Posterior cingulate gyrus (tissue), 11 donors: ENCODE measurements around the gene HOXC11.

ENCODE experiments used
- DNase-seq, 10 donors: peaks; one replicate each; pipeline versions ENCODE4 v3.0.0 to v3.0.0-alpha.2; 2020 to 2021; ENCODE audit warnings: mixed read lengths in 3 of 10
- intact Hi-C: fragments of 100-400 bp; cut with DNase I; formaldehyde crosslinking; loops from one replicate; pipeline ENCODE4 v1.15.1; 2023

HOXC11 gene

DNA sequence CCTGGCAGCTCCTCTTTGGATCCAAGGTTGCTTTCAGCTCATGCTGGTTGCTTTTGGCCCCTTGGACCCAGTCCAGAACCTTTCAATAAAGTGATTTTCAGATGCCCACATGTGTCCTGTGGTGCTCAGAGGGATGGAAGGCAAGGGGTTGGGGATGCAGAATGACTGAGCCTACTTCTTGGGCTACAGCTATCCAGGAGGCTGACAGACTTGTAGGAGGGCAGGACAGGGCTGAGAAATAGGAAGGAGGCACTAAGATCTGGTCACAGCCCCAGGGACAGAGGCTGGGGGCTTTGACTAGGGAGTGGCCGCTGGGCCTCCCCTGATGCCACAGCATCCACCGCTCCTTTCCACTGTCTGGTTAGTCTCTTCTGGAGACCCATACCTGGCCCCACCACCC is 1.2 kb upstream of the HOXC11 start:
- peak in 2 of 10 donors; percentile 5 to 8 for DNase-seq
- intact Hi-C loops, result no loop called here

DNA sequence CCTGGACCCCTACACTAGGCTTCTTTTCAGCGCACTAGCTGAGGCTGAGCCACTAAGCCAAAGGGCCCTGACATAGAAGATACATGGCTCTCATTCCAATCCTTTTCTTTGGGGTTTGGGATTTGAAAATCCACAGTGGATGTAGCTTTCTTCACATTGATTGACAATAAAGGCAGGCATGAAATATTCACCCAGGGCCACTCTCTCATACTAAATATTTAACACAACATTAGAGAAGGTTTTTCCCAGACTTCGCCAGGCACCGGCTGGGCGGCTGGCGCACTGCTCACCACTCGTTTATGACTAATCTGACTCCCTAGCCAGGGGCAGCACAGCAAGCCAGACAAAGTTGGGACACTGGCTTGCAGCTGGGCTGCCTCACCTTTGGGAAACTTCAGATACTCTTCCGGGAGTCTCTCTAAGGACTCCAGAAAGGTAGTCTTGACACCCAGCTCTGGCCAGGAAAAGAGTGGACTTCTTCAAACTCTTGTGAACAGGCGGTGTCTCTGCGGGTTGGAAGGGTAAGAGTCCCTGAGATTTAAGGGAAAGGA is 699 bp upstream of the HOXC11 start:
- intact Hi-C loops, result no loop called here

GRCh38 chr12:53973236-53974042 is 513 bp downstream of the HOXC11 start:
- DNase-seq, result peak in 3 of 10 donors; percentile 47 to 76 (median 58)

More for the DNA sequence above, 699 bp upstream of the HOXC11 start:
- peak in 3 of 10 donors; percentile 5 to 48 (median 19) for DNase-seq

DNA sequence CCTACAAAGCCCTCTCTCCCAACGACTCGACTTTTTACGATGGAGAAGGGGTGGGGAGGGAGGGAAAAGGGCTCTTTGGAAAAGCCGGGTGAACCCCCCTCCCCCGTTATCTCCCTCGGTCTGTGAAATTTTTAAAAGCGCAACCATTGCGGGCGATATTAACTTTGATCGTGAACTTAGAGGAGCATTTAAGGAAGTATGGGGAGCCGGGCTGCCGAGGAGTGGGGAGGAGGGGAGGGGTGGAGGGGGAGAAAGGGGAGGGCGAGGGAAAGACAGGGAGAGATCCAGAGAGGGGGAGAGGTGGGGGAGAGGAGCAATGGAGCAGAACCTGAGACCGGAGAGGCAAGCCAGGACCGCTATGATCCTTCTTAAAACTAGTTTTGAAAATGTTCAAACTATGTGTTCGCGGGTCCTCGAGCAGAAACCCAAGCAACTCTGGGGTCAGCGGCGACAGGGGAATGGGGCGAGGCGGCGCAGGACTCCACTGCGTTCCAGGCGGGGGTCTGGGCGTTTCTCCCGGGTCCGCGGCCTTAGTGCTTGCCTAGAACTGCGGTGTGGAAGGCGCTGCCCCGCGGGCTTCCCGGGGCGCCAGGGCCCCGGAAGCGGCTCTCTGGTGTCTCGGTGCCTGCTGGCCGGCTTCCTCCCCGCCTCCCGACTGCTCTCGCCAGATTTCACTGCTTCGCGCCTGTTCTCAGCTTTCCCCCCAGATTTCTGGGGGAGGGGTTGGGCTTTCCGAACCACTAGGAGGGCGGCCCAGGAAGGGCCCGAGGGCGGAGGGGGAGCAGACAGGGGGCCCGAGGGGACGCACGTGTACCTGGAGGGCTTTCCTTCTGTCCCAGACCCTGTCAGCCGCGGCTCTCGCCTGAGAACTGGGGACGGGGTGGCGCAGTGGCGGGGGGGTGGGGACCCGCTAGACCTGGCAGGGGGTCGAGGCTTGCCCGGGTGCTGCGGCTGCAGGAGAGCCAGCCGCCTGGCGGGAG is 1.4 kb downstream of the HOXC11 start, which contains the start of gene HOTAIR:
Gene HOTAIR, minus strand, starts transcription at position 871 of the 980 bp plus-strand sequence.
- intact Hi-C loops, result no loop called here
- DNase-seq, result peak in 3 of 10 donors; percentile 40 to 57 (median 48)

More at GRCh38 chr12:53973236-53974042, 513 bp downstream of the HOXC11 start:
- intact Hi-C loops, result no loop called here

GRCh38 chr12:53975064-53975471 is 2.1 kb downstream of the HOXC11 start:
- DNase-seq, result peak in 1 of 10 donors; percentile 38
- intact Hi-C loops, result no loop called here

GRCh38 chr12:53975479-53976152 is 2.7 kb downstream of the HOXC11 start:
- intact Hi-C loops, result no loop called here
- DNase-seq, result peak in 2 of 10 donors; percentile 46 to 47

- intact Hi-C loops, result no loop called here
- peak in 2 of 10 donors; percentile 22 to 36 for DNase-seq
Measured at GRCh38 chr12:53976172-53976822, 3.4 kb downstream of the HOXC11 start.

- peak in 1 of 10 donors; percentile 2 for DNase-seq
- intact Hi-C loops, result no loop called here
Measured at GRCh38 chr12:53976823-53977595, 4.1 kb downstream of the HOXC11 start.

- peak in 1 of 10 donors; percentile 6 for DNase-seq
- intact Hi-C loops, result no loop called here
Measured at GRCh38 chr12:53977596-53978445, 4.9 kb downstream of the HOXC11 start.

DNA sequence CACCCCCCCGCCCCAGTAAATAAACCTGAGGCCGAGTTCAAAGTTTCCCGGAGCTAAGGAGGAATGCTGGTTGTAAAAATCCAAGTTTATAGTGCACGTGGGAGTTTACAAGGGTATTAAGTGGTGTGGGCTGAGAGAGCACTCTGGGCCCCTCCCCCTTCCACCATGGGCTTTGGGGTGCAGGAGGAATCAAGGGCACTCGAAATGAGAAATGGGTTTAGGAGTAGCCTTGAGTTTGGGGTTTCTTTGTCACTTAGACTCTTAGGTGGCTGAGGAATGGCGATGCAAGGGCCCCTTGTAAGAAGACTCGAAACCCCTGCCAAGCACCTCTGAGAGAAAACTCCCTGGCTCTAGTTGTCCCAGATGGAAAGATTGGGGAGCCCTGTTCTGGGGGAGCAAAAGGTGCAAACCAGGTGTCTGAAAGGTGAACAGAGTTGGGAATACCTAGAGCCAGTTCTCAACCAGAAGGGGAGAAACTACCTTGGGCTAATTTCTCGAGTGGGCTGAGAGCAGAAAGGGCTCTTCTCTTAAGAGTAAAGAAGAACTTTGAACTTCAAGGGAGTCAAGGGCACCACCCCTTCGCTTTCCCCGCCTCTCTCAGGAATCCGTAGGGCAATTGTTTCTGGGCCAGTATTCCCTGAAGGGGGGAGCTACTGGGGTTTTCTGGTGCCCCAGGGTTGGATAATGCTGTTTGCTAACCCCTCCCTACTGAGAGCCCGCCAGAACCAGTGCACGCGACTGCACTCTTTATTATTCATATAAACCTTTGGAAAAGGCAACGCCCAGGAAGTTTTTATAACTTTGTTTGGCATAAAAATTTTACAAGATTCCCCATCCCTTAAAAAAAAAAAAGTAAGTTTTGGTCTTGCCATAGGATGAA is 5.8 kb downstream of the HOXC11 start:
- DNase-seq, result peak in 1 of 10 donors; percentile 16
- intact Hi-C loops, result no loop called here

- intact Hi-C loops, result no loop called here
- peak in 1 of 10 donors; percentile 2 for DNase-seq
Measured at GRCh38 chr12:53980104-53980801, 7.3 kb downstream of the HOXC11 start.

GRCh38 chr12:53980802-53981496 is 8.0 kb downstream of the HOXC11 start:
- intact Hi-C loops, result no loop called here
- peak in 1 of 10 donors; percentile 40 for DNase-seq

DNA sequence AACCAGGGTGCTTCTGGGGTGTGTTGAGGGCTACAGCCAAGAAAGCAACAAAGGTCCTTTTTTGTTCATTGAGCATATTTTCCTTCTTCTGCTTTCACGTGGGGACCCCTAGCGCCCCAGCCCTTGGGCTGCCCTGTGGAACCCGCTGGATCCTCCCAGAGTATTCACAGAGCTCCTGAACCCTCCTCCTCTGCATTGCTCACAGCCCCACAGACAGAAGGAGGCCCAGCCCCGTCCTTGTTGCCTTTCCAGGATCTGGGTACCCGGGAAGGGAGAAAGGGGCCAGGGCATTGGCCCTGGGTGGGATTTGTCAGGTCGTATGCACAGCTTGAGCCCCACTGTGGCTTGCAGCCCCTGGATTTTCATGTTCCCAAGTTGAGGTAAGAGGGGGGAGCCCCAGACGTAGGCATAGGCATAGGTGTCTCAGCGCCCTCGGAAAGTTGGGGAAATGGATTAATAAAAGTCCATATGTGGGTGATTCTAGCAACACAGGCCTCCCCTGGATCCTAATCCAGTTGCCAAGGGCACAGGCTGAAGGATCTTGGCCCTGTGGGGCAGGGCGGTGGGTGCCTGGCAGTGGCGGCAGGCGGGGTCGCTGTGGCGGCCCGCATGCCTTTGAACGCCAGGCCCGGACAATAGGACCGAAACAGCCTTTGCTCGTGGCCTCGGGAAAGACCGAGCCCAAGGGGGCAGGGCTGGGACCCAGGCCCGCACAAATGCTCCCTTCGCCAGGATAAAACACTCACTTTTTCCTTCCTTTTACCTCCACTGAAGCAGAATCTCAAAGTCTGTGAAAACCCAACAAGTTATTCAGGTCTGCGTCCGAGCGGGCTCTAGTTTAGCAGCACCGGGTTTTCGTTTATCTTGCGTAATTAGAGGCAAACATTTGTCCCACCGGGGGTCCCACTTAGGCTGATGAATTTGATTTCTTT is 9.0 kb downstream of the HOXC11 start:
- intact Hi-C loops, result no loop called here
- DNase-seq, result peak in 1 of 10 donors; percentile 26
